Measurements from ENCODE around the gene ZIC5. TPM values are rescaled to one million over a fixed set of nuclear protein-coding genes. Genes with fewer than 3 reads are reported as not detected.
"Not testable (repeated sequence)": the region's sequence is repeated elsewhere in the genome, so short reads cannot be mapped to it uniquely, and the experiment has no call there.

ZIC5 gene
- total and polyA plus RNA-seq, 8 donors = 0.06 TPM; not detected in 7

- Histone ChIP-seq H3K27ac (no peak overlapping the region), H3K27me3 (peaks cover 0 to 1% (median 0%) of the 10 kb centered on the region in 4 donors), H3K4me1 (no peaks in the 10 kb centered on the region), H3K9me3 (no peaks in the 10 kb centered on the region), H3K36me3 (no peaks in the 10 kb centered on the region), H3K4me3 (no peak overlapping the region)
- 66 to 75% methylated on average over 8 of the region's 8 CpGs for WGBS, 2 donors
- TF ChIP-seq, protein P1, sequence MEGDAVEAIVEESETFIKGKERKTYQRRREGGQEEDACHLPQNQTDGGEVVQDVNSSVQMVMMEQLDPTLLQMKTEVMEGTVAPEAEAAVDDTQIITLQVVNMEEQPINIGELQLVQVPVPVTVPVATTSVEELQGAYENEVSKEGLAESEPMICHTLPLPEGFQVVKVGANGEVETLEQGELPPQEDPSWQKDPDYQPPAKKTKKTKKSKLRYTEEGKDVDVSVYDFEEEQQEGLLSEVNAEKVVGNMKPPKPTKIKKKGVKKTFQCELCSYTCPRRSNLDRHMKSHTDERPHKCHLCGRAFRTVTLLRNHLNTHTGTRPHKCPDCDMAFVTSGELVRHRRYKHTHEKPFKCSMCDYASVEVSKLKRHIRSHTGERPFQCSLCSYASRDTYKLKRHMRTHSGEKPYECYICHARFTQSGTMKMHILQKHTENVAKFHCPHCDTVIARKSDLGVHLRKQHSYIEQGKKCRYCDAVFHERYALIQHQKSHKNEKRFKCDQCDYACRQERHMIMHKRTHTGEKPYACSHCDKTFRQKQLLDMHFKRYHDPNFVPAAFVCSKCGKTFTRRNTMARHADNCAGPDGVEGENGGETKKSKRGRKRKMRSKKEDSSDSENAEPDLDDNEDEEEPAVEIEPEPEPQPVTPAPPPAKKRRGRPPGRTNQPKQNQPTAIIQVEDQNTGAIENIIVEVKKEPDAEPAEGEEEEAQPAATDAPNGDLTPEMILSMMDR (IDR thresholded peaks at IDR 0.05) = no peak
- no peak for FAIRE-seq
- no peak for ATAC-seq
- DNase-seq = no peak
- intact Hi-C loops (cut with DNase I) = no loop called here
Observed at GRCh38 chr13:99949679-99950413, 21.7 kb downstream of the ZIC5 start.

GRCh38 chr13:99948907-99949678, 22.5 kb downstream of the ZIC5 start:
- intact Hi-C loops (cut with DNase I) = no loop called here
- no peaks in the 10 kb centered on the region for H3K4me1 ChIP-seq
- H3K27me3 ChIP-seq = no peaks in the 10 kb centered on the region
- ATAC-seq (no peak), DNase-seq (no peak), FAIRE-seq (no peak)
- no peak overlapping the region for H3K27ac ChIP-seq
- H3K4me3 ChIP-seq = no peak overlapping the region
- no peaks in the 10 kb centered on the region for H3K36me3 ChIP-seq
- WGBS, 2 donors = 68 to 77% methylated on average over 10 of the region's 10 CpGs
- no peaks in the 10 kb centered on the region for H3K9me3 ChIP-seq
- TF ChIP-seq, protein P1 (IDR thresholded peaks at IDR 0.05) = no peak

- Histone ChIP-seq H3K36me3 (no peaks in the 10 kb centered on the region), H3K4me3 (no peak overlapping the region), H3K9me3 (no peaks in the 10 kb centered on the region), H3K27me3 (no peaks in the 10 kb centered on the region), H3K27ac (no peak overlapping the region), H3K4me1 (no peaks in the 10 kb centered on the region)
- TF ChIP-seq, protein P1 (IDR thresholded peaks at IDR 0.05) = no peak
- intact Hi-C loops (cut with DNase I) = no loop called here
- FAIRE-seq (no peak), DNase-seq (no peak), ATAC-seq (no peak)
- 83 to 84% methylated on average over 4 of the region's 4 CpGs for WGBS, 2 donors
Observed at GRCh38 chr13:99948411-99948810, 23.2 kb downstream of the ZIC5 start.

DNA sequence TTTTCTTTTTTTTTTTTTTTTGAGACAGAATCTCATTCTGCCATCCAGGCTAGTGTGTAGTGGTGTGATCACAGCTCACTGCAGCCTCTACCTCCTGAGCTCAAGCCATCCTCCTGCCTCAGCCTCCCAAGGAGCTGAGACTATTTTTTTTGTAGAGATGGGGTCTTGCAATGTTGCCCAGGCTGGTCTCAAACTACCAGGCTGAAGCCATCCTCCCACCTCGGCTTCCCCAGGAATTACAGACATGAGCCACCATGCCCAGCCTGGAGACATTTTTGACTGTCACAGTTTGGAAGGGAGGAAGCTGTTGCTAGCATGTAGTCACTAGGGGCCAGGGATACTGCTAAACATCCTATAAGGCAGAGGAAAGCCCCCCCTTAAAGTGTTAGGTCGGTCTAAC, 23.9 kb downstream of the ZIC5 start:
- no peaks in the 10 kb centered on the region for H3K9me3 ChIP-seq
- DNase-seq = no peak
- no peaks in the 10 kb centered on the region for H3K27me3 ChIP-seq
- TF ChIP-seq, protein P1 (IDR thresholded peaks at IDR 0.05) = no peak
- H3K4me3 ChIP-seq = no peak overlapping the region
- no peak for ATAC-seq
- 68 to 69% methylated on average over 2 of the region's 2 CpGs for WGBS, 2 donors
- intact Hi-C loops (cut with DNase I) = no loop called here
- no peaks in the 10 kb centered on the region for H3K36me3 ChIP-seq
- FAIRE-seq = no peak
- no peak overlapping the region for H3K27ac ChIP-seq
- no peaks in the 10 kb centered on the region for H3K4me1 ChIP-seq

- H3K27ac ChIP-seq; DNase-seq; intact Hi-C loops (cut with DNase I); H3K9me3 ChIP-seq; H3K36me3 ChIP-seq; H3K4me1 ChIP-seq; H3K4me3 ChIP-seq; FAIRE-seq; ATAC-seq; H3K27me3 ChIP-seq: not testable (repeated sequence)
- 90 to 100% methylated on average over 2 of the region's 2 CpGs for WGBS, 2 donors
Observed at GRCh38 chr13:99945515-99945914, 26.1 kb downstream of the ZIC5 start.

Data from pancreas (tissue), 10 donors.